MCF 10A (cell line): ENCODE measurements around the gene ATRAID. TPM values are rescaled to one million over a fixed set of nuclear protein-coding genes. Genes with fewer than 3 reads are reported as not detected.

Experiments
- BruUV-seq: library from RNA; stranded (reverse); fragments of 400-500 nt; replicated peaks from 2 replicates; lab custom pipeline; 2021; lab: Mats Ljungman, UMichigan
- CTCF ChIA-PET: fragments of 300-600 bp; sonication (Branson Sonifier 250); formaldehyde crosslinking; extraction: SDS; loops from one replicate; lab custom pipeline; 2021; ENCODE audit warnings: antibody characterized with exemption, inconsistent platforms; lab: Yijun Ruan, JAX
- POLR2A ChIA-PET: fragments of 300-600, 350-650 bp; sonication (Branson Sonifier 250); formaldehyde crosslinking; extraction: SDS; loops from one replicate; lab custom pipeline; 2020; ENCODE audit warnings: antibody characterized with exemption, inconsistent platforms; lab: Yijun Ruan, JAX
- DNase-seq: peaks from one replicate; pipeline ENCODE4 v3.0.0-alpha.2; 2018; ENCODE audit not compliant: unreplicated experiment
- H3K27ac Mint-ChIP-seq: one replicate; pipeline ENCODE4 v1.8.0; 2022; ENCODE audit warnings: mild to moderate bottlenecking, low read depth, mixed read lengths; ENCODE audit not compliant: unreplicated experiment
- H3K27me3 Mint-ChIP-seq: one replicate; pipeline ENCODE4 v1.8.0; 2022; ENCODE audit warnings: mixed read lengths; ENCODE audit not compliant: insufficient read depth, unreplicated experiment
- H3K36me3 Mint-ChIP-seq: one replicate; pipeline ENCODE4 v1.8.0; 2022; ENCODE audit warnings: mild to moderate bottlenecking, moderate library complexity, mixed read lengths; ENCODE audit not compliant: insufficient read depth, unreplicated experiment
- H3K4me1 Mint-ChIP-seq: one replicate; pipeline ENCODE4 v1.8.0; 2022; ENCODE audit warnings: mixed read lengths; ENCODE audit not compliant: insufficient read depth, unreplicated experiment
- H3K4me3 Mint-ChIP-seq: one replicate; pipeline ENCODE4 v1.8.0; 2022; ENCODE audit warnings: mild to moderate bottlenecking, moderate library complexity, mixed read lengths; ENCODE audit not compliant: unreplicated experiment
- H3K9me3 Mint-ChIP-seq: one replicate; pipeline ENCODE4 v1.8.0; 2022; ENCODE audit warnings: mixed read lengths; ENCODE audit not compliant: unreplicated experiment
- CTCF ChIP-seq: fragments of 200-600 bp; IDR thresholded peaks from one replicate; pipeline ENCODE4 v1.8.0; 2022; ENCODE audit warnings: antibody characterized with exemption, mild to moderate bottlenecking; ENCODE audit not compliant: unreplicated experiment
- intact Hi-C: fragments of 100-400 bp; cut with micrococcal nuclease; formaldehyde crosslinking; loops from 2 replicates; pipeline ENCODE4 v1.14.1; 2022
- total RNA-seq: library from RNA; stranded (reverse); gene quantifications from 2 replicates; pipeline ENCODE4 v1.2.3, GENCODE V29; 2022

ATRAID gene
- total RNA-seq, 1 experiment from 2014 or later = 115 TPM

GRCh38 chr2:27245116-27245515 lies 33.3 kb downstream of the ATRAID start:
- Mint-ChIP-seq H3K27me3 (no peaks in the 10 kb centered on the region), H3K9me3 (no peaks in the 10 kb centered on the region), H3K27ac (no peak overlapping the region), H3K36me3 (peaks cover 45% of the 10 kb centered on the region), H3K4me1 (peaks cover 6% of the 10 kb centered on the region), H3K4me3 (no peak overlapping the region)
- TF ChIP-seq CTCF = no peak
- intact Hi-C loops = no loop called here
- POLR2A ChIA-PET = interaction anchor here (1.0 to 1.4 kb wide), 2 partner anchors 11 to 34 kb away, joined by 3 to 4 read pairs; no protein-coding TSS in a partner anchor
- DNase-seq = no peak
- CTCF ChIA-PET = interaction anchor here (1.0 kb wide), 1 partner anchor 138 kb away, joined by 4 read pairs; no protein-coding TSS in a partner anchor
- BruUV-seq = no TSS peak

- CTCF ChIA-PET = interaction anchor here (1.4 kb wide), 1 partner anchor 11 kb away, joined by 3 read pairs; no protein-coding TSS in a partner anchor
- BruUV-seq = no TSS peak
- H3K4me1 Mint-ChIP-seq = peaks cover 6% of the 10 kb centered on the region
- H3K27ac Mint-ChIP-seq = no peak overlapping the region
- peaks cover 40% of the 10 kb centered on the region for H3K36me3 Mint-ChIP-seq
- POLR2A ChIA-PET = interaction anchor here (1.0 to 1.4 kb wide), 2 partner anchors 10 to 34 kb away, joined by 3 to 4 read pairs; no protein-coding TSS in a partner anchor
- H3K9me3 Mint-ChIP-seq = no peaks in the 10 kb centered on the region
- intact Hi-C loops = no loop called here
- no peak for TF ChIP-seq CTCF
- no peak overlapping the region for H3K4me3 Mint-ChIP-seq
- DNase-seq = no peak
- H3K27me3 Mint-ChIP-seq = no peaks in the 10 kb centered on the region
Observed at GRCh38 chr2:27245626-27246025, 33.8 kb downstream of the ATRAID start.

- POLR2A ChIA-PET = interaction anchor here (0.8 kb wide), 1 partner anchor 17 kb away, joined by 3 read pairs; no protein-coding TSS in a partner anchor
- CTCF ChIA-PET = no interaction called here
- TF ChIP-seq CTCF = no peak
- no peak overlapping the region for H3K4me3 Mint-ChIP-seq
- intact Hi-C loops = no loop called here
- no peaks in the 10 kb centered on the region for H3K27me3 Mint-ChIP-seq
- no peaks in the 10 kb centered on the region for H3K9me3 Mint-ChIP-seq
- no peak for DNase-seq
- H3K36me3 Mint-ChIP-seq = peaks cover 22% of the 10 kb centered on the region
- H3K27ac Mint-ChIP-seq = no peak overlapping the region
- peaks cover 6% of the 10 kb centered on the region for H3K4me1 Mint-ChIP-seq
- BruUV-seq = no TSS peak
Observed at GRCh38 chr2:27247893-27248292, 36.1 kb downstream of the ATRAID start.

- Mint-ChIP-seq H3K9me3 (no peaks in the 10 kb centered on the region), H3K4me3 (no peak overlapping the region), H3K4me1 (peaks cover 6% of the 10 kb centered on the region), H3K27ac (no peak overlapping the region), H3K36me3 (peaks cover 8% of the 10 kb centered on the region), H3K27me3 (no peaks in the 10 kb centered on the region)
- intact Hi-C loops = no loop called here
- peak; percentile 20 for DNase-seq
- POLR2A ChIA-PET = interaction anchor here (0.7 to 1.2 kb wide), 3 partner anchors 32 to 178 kb away, joined by 3 to 4 read pairs (median 4); partner anchors contain the start of gene OST4
- TF ChIP-seq CTCF = no peak
- BruUV-seq = no TSS peak
- CTCF ChIA-PET = interaction anchor here (0.7 to 1.3 kb wide), 2 partner anchors 30 to 32 kb away, joined by 3 to 4 read pairs; no protein-coding TSS in a partner anchor
Observed at GRCh38 chr2:27249159-27249890, 37.5 kb downstream of the ATRAID start.
